Measurements from ENCODE around the gene COL16A1.

DNA sequence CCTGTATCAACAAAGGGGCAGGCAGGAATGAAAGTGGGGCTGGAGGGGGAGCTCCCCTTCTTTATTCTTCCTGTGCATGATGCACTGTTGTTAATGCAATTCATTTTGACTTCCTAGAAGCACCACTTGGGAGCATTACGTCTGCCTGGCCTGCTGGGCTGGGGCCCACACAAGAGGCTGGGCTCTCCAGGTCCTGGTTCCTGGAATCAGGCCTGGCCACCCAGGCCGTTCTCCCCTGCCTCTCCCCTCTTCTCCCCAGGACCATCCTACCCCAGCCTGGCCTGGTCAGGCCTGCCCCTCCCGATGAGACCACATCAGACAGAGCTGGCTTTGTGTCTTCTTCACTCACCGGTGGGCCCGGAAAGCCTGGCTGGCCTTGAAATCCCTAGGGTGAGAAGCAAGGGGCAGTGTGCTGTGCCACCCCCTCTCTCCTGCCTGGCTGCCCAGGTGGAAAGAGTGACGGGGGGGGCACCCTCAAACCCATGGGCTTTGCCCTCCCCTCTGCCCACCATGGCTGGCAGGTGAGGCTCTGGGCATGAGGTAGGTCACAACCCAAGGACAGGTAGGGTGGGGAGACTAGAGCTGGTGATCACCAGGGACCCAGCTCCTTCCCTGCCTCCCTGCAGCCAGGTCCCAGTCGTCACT, 38.5 kb downstream of the COL16A1 start:
- TF ChIP-seq, protein P1, sequence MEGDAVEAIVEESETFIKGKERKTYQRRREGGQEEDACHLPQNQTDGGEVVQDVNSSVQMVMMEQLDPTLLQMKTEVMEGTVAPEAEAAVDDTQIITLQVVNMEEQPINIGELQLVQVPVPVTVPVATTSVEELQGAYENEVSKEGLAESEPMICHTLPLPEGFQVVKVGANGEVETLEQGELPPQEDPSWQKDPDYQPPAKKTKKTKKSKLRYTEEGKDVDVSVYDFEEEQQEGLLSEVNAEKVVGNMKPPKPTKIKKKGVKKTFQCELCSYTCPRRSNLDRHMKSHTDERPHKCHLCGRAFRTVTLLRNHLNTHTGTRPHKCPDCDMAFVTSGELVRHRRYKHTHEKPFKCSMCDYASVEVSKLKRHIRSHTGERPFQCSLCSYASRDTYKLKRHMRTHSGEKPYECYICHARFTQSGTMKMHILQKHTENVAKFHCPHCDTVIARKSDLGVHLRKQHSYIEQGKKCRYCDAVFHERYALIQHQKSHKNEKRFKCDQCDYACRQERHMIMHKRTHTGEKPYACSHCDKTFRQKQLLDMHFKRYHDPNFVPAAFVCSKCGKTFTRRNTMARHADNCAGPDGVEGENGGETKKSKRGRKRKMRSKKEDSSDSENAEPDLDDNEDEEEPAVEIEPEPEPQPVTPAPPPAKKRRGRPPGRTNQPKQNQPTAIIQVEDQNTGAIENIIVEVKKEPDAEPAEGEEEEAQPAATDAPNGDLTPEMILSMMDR (IDR thresholded peaks at IDR 0.05) = no peak
- TF ChIP-seq POLR2A (IDR thresholded peaks at IDR 0.05) = no peak
- no peak for TF ChIP-seq POLR2AphosphoS5 (IDR thresholded peaks at IDR 0.05)

All from transverse colon (tissue), 4 donors.